Measurements from ENCODE around the gene PTPRD.

DNA sequence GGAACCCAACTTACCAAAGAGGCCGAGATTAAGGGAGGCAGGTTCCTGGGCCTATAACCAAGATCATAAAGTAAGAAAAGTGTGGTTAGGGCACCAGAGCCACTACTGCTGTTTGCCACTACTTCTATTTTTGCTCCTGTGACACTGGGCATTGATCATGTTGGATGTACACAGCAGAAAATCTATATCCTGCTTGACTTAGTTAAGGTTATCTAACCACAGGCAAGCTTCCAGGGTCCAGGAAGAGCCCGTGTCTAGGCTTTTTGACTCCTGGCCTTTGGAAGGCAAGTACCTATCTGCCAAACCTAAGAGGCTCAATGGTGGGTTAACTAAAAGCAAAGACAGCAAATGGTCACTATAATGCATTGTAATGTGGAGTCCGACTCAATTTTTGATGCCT lies 2315.8 kb downstream of the PTPRD start:
- TF ChIP-seq, protein P1, sequence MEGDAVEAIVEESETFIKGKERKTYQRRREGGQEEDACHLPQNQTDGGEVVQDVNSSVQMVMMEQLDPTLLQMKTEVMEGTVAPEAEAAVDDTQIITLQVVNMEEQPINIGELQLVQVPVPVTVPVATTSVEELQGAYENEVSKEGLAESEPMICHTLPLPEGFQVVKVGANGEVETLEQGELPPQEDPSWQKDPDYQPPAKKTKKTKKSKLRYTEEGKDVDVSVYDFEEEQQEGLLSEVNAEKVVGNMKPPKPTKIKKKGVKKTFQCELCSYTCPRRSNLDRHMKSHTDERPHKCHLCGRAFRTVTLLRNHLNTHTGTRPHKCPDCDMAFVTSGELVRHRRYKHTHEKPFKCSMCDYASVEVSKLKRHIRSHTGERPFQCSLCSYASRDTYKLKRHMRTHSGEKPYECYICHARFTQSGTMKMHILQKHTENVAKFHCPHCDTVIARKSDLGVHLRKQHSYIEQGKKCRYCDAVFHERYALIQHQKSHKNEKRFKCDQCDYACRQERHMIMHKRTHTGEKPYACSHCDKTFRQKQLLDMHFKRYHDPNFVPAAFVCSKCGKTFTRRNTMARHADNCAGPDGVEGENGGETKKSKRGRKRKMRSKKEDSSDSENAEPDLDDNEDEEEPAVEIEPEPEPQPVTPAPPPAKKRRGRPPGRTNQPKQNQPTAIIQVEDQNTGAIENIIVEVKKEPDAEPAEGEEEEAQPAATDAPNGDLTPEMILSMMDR (IDR thresholded peaks at IDR 0.05) = no peak
- no peak for TF ChIP-seq EZH2 (IDR thresholded peaks at IDR 0.05; ENCODE audit: borderline replicate concordance, insufficient read depth, low read depth, low read length, poor library complexity, severe bottlenecking)

Data from B cell (primary cell).